Loucy (cell line): ENCODE results near the gene IDI2.

Experiments used
- H2AFZ ChIP-seq: fragments of 200-600 bp; sonication (generic); 2 replicates; pipeline ENCODE4 v1.6.0; 2016; ENCODE audit warnings: antibody characterized with exemption, mild to moderate bottlenecking, low read length, moderate library complexity
- H3F3A ChIP-seq: fragments of 200-600 bp; 2 replicates; pipeline ENCODE4 v1.6.0; 2016; ENCODE audit warnings: antibody characterized with exemption, low read depth, mild to moderate bottlenecking
- H3K27me3 ChIP-seq: fragments of 200-600 bp; sonication (generic); 2 replicates; pipeline ENCODE4 v1.6.1; 2014; ENCODE audit warnings: low read length, mild to moderate bottlenecking; ENCODE audit not compliant: insufficient read depth, poor library complexity, severe bottlenecking
- H3K36me3 ChIP-seq: fragments of 200-600 bp; sonication (generic); 2 replicates; pipeline ENCODE4 v1.6.1; 2016; ENCODE audit warnings: low read length; ENCODE audit not compliant: insufficient read depth
- H3K4me1 ChIP-seq: fragments of 200-600 bp; sonication (generic); 2 replicates; pipeline ENCODE4 v1.5.1; 2014; ENCODE audit warnings: low read length, mild to moderate bottlenecking; ENCODE audit not compliant: insufficient read depth, poor library complexity, severe bottlenecking
- H3K4me2 ChIP-seq: fragments of 200-600 bp; sonication (generic); 2 replicates; pipeline ENCODE4 v1.6.0; 2014; ENCODE audit warnings: antibody characterized with exemption, low read length, low read depth, mild to moderate bottlenecking; ENCODE audit not compliant: poor library complexity, severe bottlenecking
- H3K4me3 ChIP-seq: fragments of 200-600 bp; sonication (generic); 2 replicates; pipeline ENCODE4 v1.5.1; 2014; ENCODE audit warnings: low read length, mild to moderate bottlenecking, mixed read lengths; ENCODE audit not compliant: poor library complexity, severe bottlenecking
- H3K79me2 ChIP-seq: fragments of 200-600 bp; sonication (generic); 2 replicates; pipeline ENCODE4 v1.6.1; 2014; ENCODE audit warnings: low read length; ENCODE audit not compliant: insufficient read depth
- H3K9ac ChIP-seq: fragments of 200-600 bp; sonication (generic); 2 replicates; pipeline ENCODE4 v1.6.0; 2014; ENCODE audit warnings: mild to moderate bottlenecking, low read depth, low read length, moderate library complexity; ENCODE audit not compliant: poor library complexity, severe bottlenecking
- H3K9me2 ChIP-seq: fragments of 200-600 bp; sonication (generic); replicated peaks from 2 replicates; pipeline ENCODE4 v1.6.1; 2016; ENCODE audit warnings: low read depth, low read length, mixed read lengths
- H3K9me3 ChIP-seq: fragments of 200-600 bp; sonication (generic); 2 replicates; pipeline ENCODE4 v1.6.1; 2014; ENCODE audit warnings: mild to moderate bottlenecking, antibody characterized with exemption, low read length, low read depth; ENCODE audit not compliant: insufficient read depth
- H4K20me1 ChIP-seq: fragments of 200-600 bp; sonication (generic); 2 replicates; pipeline ENCODE4 v1.6.0; 2014; ENCODE audit warnings: antibody characterized with exemption, low read length, mild to moderate bottlenecking; ENCODE audit not compliant: insufficient read depth, poor library complexity, severe bottlenecking
- EZH2phosphoT487 ChIP-seq: fragments of 200-600 bp; IDR thresholded peaks from 2 replicates; pipeline ENCODE4 v1.6.1; 2018; ENCODE audit warnings: antibody characterized with exemption, mild to moderate bottlenecking, moderate library complexity, borderline replicate concordance
- TF ChIP-seq, protein P1 (sequence below): fragments of 200-600 bp; sonication (generic); conservative IDR thresholded peaks from 2 replicates; pipeline ENCODE4 v1.5.1; 2014; ENCODE audit warnings: mild to moderate bottlenecking, antibody characterized with exemption, low read length

Gene IDI2

DNA sequence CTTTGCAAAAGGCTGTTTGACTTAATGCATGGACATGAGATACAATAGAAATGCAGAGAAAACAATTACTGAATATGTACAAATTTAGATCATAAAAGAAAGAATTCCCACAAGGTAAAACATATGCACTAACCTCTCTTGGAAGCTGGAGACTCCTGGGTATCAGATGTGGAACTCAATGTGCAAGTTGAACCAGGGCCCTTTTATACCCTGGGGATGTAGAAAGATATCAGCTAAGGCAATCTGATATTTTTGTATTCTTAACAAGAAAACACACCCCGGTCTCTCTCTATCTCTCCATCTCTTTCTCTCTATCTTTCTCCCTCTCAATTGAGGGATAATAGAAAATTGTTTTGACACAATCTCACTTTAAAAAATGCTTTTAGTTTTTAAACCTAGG, at the start of gene IDI2:
Gene IDI2, minus strand, starts transcription at position 177 of the 400 bp plus-strand sequence. CDS start 1,136 bp downstream, outside the sequence.
- no peak within 1 kb of the TSS for H3K4me3 ChIP-seq
- no peaks in the 10 kb centered on the region for H3K9me3 ChIP-seq
- no peaks in the 10 kb centered on the region for H3K79me2 ChIP-seq
- no peak within 1 kb of the TSS for H3K4me2 ChIP-seq
- H3K36me3 ChIP-seq: no peaks in the 10 kb centered on the region
- no peak for TF ChIP-seq EZH2phosphoT487
- TF ChIP-seq, protein P1, sequence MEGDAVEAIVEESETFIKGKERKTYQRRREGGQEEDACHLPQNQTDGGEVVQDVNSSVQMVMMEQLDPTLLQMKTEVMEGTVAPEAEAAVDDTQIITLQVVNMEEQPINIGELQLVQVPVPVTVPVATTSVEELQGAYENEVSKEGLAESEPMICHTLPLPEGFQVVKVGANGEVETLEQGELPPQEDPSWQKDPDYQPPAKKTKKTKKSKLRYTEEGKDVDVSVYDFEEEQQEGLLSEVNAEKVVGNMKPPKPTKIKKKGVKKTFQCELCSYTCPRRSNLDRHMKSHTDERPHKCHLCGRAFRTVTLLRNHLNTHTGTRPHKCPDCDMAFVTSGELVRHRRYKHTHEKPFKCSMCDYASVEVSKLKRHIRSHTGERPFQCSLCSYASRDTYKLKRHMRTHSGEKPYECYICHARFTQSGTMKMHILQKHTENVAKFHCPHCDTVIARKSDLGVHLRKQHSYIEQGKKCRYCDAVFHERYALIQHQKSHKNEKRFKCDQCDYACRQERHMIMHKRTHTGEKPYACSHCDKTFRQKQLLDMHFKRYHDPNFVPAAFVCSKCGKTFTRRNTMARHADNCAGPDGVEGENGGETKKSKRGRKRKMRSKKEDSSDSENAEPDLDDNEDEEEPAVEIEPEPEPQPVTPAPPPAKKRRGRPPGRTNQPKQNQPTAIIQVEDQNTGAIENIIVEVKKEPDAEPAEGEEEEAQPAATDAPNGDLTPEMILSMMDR: no peak
- no peak within 1 kb of the TSS for H2AFZ ChIP-seq
- H4K20me1 ChIP-seq: no peaks in the 10 kb centered on the region
- H3K9me2 ChIP-seq: no peaks in the 10 kb centered on the region
- no peak within 1 kb of the TSS for H3K9ac ChIP-seq
- H3K4me1 ChIP-seq: no peaks in the 10 kb centered on the region
- no peaks in the 10 kb centered on the region for H3F3A ChIP-seq
- H3K27me3 ChIP-seq: no peaks in the 10 kb centered on the region

DNA sequence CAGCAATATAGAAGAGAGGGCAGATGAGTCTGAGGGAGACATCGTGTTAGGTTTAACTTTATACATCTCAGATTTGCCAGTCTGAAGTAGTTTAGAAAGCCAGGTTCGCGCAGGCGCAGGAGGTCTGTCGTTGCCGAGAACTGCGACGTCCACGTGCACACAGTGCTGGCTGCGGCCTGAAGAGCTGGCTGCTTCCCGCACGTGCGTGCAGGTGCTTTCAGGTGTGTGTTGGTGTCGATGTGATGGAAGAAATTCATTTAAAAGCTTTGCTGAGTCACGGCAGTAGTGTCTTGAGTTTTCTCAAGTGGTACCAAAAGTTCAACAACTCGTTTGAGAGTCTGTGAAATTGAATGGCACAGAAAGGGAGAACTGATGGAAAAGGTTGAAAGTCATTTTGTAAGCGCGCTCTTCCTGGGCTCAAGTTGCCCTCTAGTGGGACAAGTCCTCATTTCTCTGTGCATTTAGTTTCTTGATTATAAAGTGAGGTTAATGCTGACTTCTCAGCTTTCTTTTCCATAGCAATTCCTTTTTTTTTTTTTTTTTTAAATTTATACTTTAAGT, 49.2 kb upstream of the IDI2 start:
- Histone ChIP-seq H3K79me2 (peaks cover 10% of the 10 kb centered on the region), H3K27me3 (no peaks in the 10 kb centered on the region), H4K20me1 (peaks cover 6% of the 10 kb centered on the region), H3K4me1 (peaks cover 4% of the 10 kb centered on the region), H3K4me3 (no peak overlapping the region), H3F3A (no peaks in the 10 kb centered on the region), H3K9ac (no peak overlapping the region), H2AFZ (no peak overlapping the region), H3K36me3 (peaks cover 34% of the 10 kb centered on the region; the same call in 1 of the 2 replicates), H3K9me3 (no peaks in the 10 kb centered on the region), H3K9me2 (no peaks in the 10 kb centered on the region), H3K4me2 (no peak overlapping the region)
- TF ChIP-seq, protein P1: peak; percentile 63
- no peak for TF ChIP-seq EZH2phosphoT487

DNA sequence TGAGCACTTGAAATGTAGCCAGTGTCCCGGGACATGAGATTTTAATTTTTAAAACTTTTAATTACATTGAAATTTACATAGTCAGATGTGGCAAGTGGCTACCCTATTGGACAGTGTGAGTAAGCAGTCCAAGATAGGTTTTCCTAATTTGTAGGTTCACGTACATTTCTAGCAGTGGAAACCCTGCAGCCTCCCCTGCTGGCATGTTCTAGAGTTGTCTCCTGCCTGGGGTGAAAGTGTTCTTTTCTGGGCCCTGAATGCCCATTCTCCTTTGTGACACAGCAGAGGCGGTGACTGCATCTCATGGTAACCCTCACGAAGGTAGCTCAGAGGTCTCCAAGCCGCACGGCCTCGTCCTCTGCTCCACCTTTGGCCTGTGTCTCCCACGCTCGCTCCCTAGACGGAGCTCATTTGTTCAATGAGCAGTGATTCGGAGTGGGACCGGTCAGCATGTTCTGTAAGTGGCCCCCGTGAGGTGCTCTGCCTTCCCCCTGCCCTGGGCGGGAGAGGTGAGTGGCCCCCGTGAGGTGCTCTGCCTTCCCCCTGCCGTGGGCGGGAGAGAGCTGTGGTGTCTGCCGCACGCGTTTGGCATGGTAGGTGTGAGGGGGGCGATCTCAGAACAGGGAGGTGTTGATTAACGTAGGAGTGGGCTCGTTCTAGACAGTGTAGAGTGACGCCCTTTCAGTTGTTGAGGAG, 48.5 kb upstream of the IDI2 start:
- Histone ChIP-seq H3K27me3 (no peaks in the 10 kb centered on the region), H2AFZ (no peak overlapping the region), H3K4me2 (no peak overlapping the region), H3K79me2 (peaks cover 15% of the 10 kb centered on the region), H4K20me1 (peaks cover 11% of the 10 kb centered on the region), H3F3A (no peaks in the 10 kb centered on the region), H3K36me3 (peaks cover 28% of the 10 kb centered on the region; the same call in 1 of the 2 replicates), H3K9me2 (no peaks in the 10 kb centered on the region), H3K4me3 (no peak overlapping the region), H3K4me1 (peaks cover 10% of the 10 kb centered on the region), H3K9me3 (no peaks in the 10 kb centered on the region), H3K9ac (no peak overlapping the region)
- TF ChIP-seq, protein P1: peak; percentile 56
- no peak for TF ChIP-seq EZH2phosphoT487
